Hepatocyte (in vitro differentiated cells): Measurements from ENCODE around the gene PRPF6.

Experiments used
- CTCF ChIP-seq: fragments of 200-600 bp; sonication (generic); IDR thresholded peaks from 2 replicates; pipeline ENCODE4 v1.5.1; 2016; ENCODE audit warnings: antibody characterized with exemption, mild to moderate bottlenecking; ENCODE audit not compliant: poor library complexity
- EZH2 ChIP-seq: fragments of 200-600 bp; sonication (generic); IDR thresholded peaks from 2 replicates; pipeline ENCODE4 v1.6.1; 2016; ENCODE audit warnings: antibody characterized with exemption, mild to moderate bottlenecking, borderline replicate concordance
- EZH2phosphoT487 ChIP-seq: fragments of 200-600 bp; sonication (generic); IDR thresholded peaks from one replicate; pipeline ENCODE4 v1.6.1; 2018; ENCODE audit warnings: antibody characterized with exemption, mild to moderate bottlenecking, low read depth, moderate library complexity; ENCODE audit not compliant: unreplicated experiment, severe bottlenecking

- TF ChIP-seq EZH2 = no peak
- no peak for TF ChIP-seq CTCF
- TF ChIP-seq EZH2phosphoT487 = no peak
Measured at GRCh38 chr20:63958471-63958870, 22.5 kb upstream of the PRPF6 start.
